H9 (cell line): ENCODE measurements around the gene PTPRN2. TPM values are rescaled to one million over a fixed set of nuclear protein-coding genes. Genes with fewer than 3 reads are reported as not detected.

Experiments used
- DNase-seq: peaks from one replicate; pipeline ENCODE4 v3.0.0-alpha.2; 2017
- H2AFZ ChIP-seq: one replicate; pipeline ENCODE4 v1.6.1; 2013; ENCODE audit warnings: mild to moderate bottlenecking, low read length, control low read depth, moderate library complexity
- H2AK5ac ChIP-seq: 2 replicates; pipeline ENCODE4 v1.6.1; 2013; ENCODE audit warnings: low read length, control low read depth, mixed read lengths; ENCODE audit not compliant: insufficient read length
- H2BK120ac ChIP-seq: one replicate; pipeline ENCODE4 v1.6.1; 2013; ENCODE audit warnings: low read depth, mild to moderate bottlenecking, low read length, control low read depth, inconsistent platforms; ENCODE audit not compliant: poor library complexity, severe bottlenecking
- H2BK12ac ChIP-seq: 2 replicates; pipeline ENCODE4 v1.6.1; 2013; ENCODE audit warnings: low read length, control low read depth, mixed read lengths, low read depth; ENCODE audit not compliant: insufficient read length
- H2BK15ac ChIP-seq: 2 replicates; pipeline ENCODE4 v1.6.1; 2013; ENCODE audit warnings: low read depth, low read length, control low read depth
- H2BK20ac ChIP-seq: one replicate; pipeline ENCODE4 v1.6.1; 2013; ENCODE audit warnings: low read depth, mild to moderate bottlenecking, low read length, control low read depth, inconsistent platforms; ENCODE audit not compliant: poor library complexity, severe bottlenecking
- H2BK5ac ChIP-seq: 2 replicates; pipeline ENCODE4 v1.6.1; 2013; ENCODE audit warnings: low read length, control low read depth, mixed read lengths; ENCODE audit not compliant: insufficient read length
- H3K14ac ChIP-seq: 2 replicates; pipeline ENCODE4 v1.6.1; 2013; ENCODE audit warnings: low read length, control low read depth; ENCODE audit not compliant: insufficient read depth
- H3K18ac ChIP-seq: 2 replicates; pipeline ENCODE4 v1.6.1; 2013; ENCODE audit warnings: low read depth, mild to moderate bottlenecking, mixed read lengths, low read length, control low read depth; ENCODE audit not compliant: insufficient read length
- H3K23ac ChIP-seq: 2 replicates; pipeline ENCODE4 v1.6.1; 2013; ENCODE audit warnings: low read length, control low read depth, mixed read lengths, low read depth; ENCODE audit not compliant: insufficient read length
- H3K23me2 ChIP-seq: 2 replicates; pipeline ENCODE4 v1.6.1; 2013; ENCODE audit warnings: low read depth, mild to moderate bottlenecking, mixed read lengths, low read length, control low read depth; ENCODE audit not compliant: insufficient read length, poor library complexity, severe bottlenecking
- H3K27ac ChIP-seq: 2 replicates; pipeline ENCODE4 v1.5.1; 2013; ENCODE audit warnings: low read length, control low read depth, mixed read lengths, low read depth; ENCODE audit not compliant: insufficient read length
- H3K27me3 ChIP-seq: 2 replicates; pipeline ENCODE4 v1.6.1; 2013; ENCODE audit warnings: low read length, control low read depth, inconsistent platforms; ENCODE audit not compliant: insufficient read depth
- H3K4ac ChIP-seq: 2 replicates; pipeline ENCODE4 v1.6.1; 2013; ENCODE audit warnings: low read depth, mild to moderate bottlenecking, control low read depth, inconsistent platforms, low read length, moderate library complexity
- H3K4me1 ChIP-seq: 2 replicates; pipeline ENCODE4 v1.6.1; 2013; ENCODE audit warnings: low read length, control low read depth, inconsistent platforms; ENCODE audit not compliant: insufficient read depth
- H3K4me2 ChIP-seq: 2 replicates; pipeline ENCODE4 v1.6.1; 2013; ENCODE audit warnings: low read length, control low read depth, mixed read lengths; ENCODE audit not compliant: insufficient read length, insufficient read depth
- H3K56ac ChIP-seq: 2 replicates; pipeline ENCODE4 v1.6.1; 2013; ENCODE audit warnings: low read depth, mild to moderate bottlenecking, mixed read lengths, low read length, control low read depth; ENCODE audit not compliant: insufficient read length
- H3K79me1 ChIP-seq: 2 replicates; pipeline ENCODE4 v1.6.1; 2013; ENCODE audit warnings: low read depth, mild to moderate bottlenecking, moderate library complexity, low read length, control low read depth, inconsistent platforms; ENCODE audit not compliant: insufficient read depth, poor library complexity, severe bottlenecking
- H3K79me2 ChIP-seq: 2 replicates; pipeline ENCODE4 v1.6.1; 2013; ENCODE audit warnings: low read length, control low read depth, inconsistent platforms; ENCODE audit not compliant: insufficient read depth
- H3K9ac ChIP-seq: 2 replicates; pipeline ENCODE4 v1.6.1; 2013; ENCODE audit warnings: low read length, control low read depth, mixed read lengths; ENCODE audit not compliant: insufficient read length; ENCODE audit errors: extremely low read depth
- H3K9me3 ChIP-seq: one replicate; pipeline ENCODE4 v1.6.1; 2013; ENCODE audit warnings: low read depth, low read length, inconsistent platforms; ENCODE audit not compliant: control insufficient read depth
- H3T11ph ChIP-seq: one replicate; pipeline ENCODE4 v1.6.1; 2013; ENCODE audit warnings: mild to moderate bottlenecking, low read length, control low read depth, inconsistent platforms
- H4K20me1 ChIP-seq: one replicate; pipeline ENCODE4 v1.6.1; 2013; ENCODE audit not compliant: control insufficient read depth, insufficient read length, insufficient read depth
- H4K5ac ChIP-seq: 2 replicates; pipeline ENCODE4 v1.6.1; 2013; ENCODE audit warnings: low read depth, mild to moderate bottlenecking, mixed read lengths, low read length, control low read depth; ENCODE audit not compliant: insufficient read length
- H4K8ac ChIP-seq: replicated peaks from 2 replicates; pipeline ENCODE4 v1.6.1; 2013; ENCODE audit warnings: low read length, control low read depth, mixed read lengths, low read depth; ENCODE audit not compliant: insufficient read length
- H4K91ac ChIP-seq: 2 replicates; pipeline ENCODE4 v1.6.1; 2013; ENCODE audit warnings: low read depth, mild to moderate bottlenecking, moderate library complexity, mixed read lengths, low read length, control low read depth; ENCODE audit not compliant: insufficient read length
- H3K27ac Mint-ChIP-seq, 3 experiments: 2 replicates in 2 of 3; 3 replicates in 1 of 3; pipeline ENCODE4 v1.8.0; 2020 to 2021; ENCODE audit warnings: mixed read lengths in 3 of 3, mild to moderate bottlenecking in 1 of 3, moderate library complexity in 1 of 3
- H3K27me3 Mint-ChIP-seq: 2 replicates; pipeline ENCODE4 v1.8.0; 2021; ENCODE audit warnings: low read depth, mild to moderate bottlenecking, moderate library complexity, mixed read lengths
- H3K36me3 Mint-ChIP-seq, 3 experiments: 2 replicates in 2 of 3; 3 replicates in 1 of 3; pipeline ENCODE4 v1.8.0; 2020 to 2021; ENCODE audit warnings: low read depth in 3 of 3, mixed read lengths in 3 of 3; ENCODE audit not compliant: insufficient read depth in 1 of 3
- H3K4me1 Mint-ChIP-seq, 2 experiments: 2 replicates each; pipeline ENCODE4 v1.8.0; 2020; ENCODE audit warnings: mixed read lengths in 2 of 2
- H3K4me3 Mint-ChIP-seq, 2 experiments: 2 replicates in 1 of 2; 3 replicates in 1 of 2; pipeline ENCODE4 v1.8.0; 2020 to 2021; ENCODE audit warnings: mild to moderate bottlenecking in 2 of 2, mixed read lengths in 2 of 2, moderate library complexity in 1 of 2
- H3K9me3 Mint-ChIP-seq, 2 experiments: 2 replicates in 1 of 2; 3 replicates in 1 of 2; pipeline ENCODE4 v1.8.0; 2020; ENCODE audit warnings: mild to moderate bottlenecking in 2 of 2, mixed read lengths in 2 of 2, moderate library complexity in 1 of 2
- WGBS: extraction: QIAGEN DNeasy Blood & Tissue Kit; methylation state at CpG from one replicate; pipeline ENCODE4 v1.1.7; 2013; ENCODE audit warnings: missing lambda C conversion rate, low lambda C conversion rate, mixed read lengths; ENCODE audit not compliant: insufficient read length; ENCODE audit errors: extremely low coverage; 5-methylcytosine and 5-hydroxymethylcytosine counted together
- total RNA-seq: library from RNA; stranded (reverse); gene quantifications from 2 replicates; pipeline ENCODE4 v1.2.1, GENCODE V29; 2021
- TF ChIP-seq, protein P1 (sequence below): fragments of 200-600 bp; sonication (generic); conservative IDR thresholded peaks from 3 replicates; pipeline ENCODE4 v1.8.0; 2021; ENCODE audit warnings: antibody characterized with exemption, mild to moderate bottlenecking

Gene PTPRN2
- total RNA-seq, 1 experiment from 2014 or later = 5.2 TPM

GRCh38 chr7:157784041-157784835 lies 803.4 kb downstream of the PTPRN2 start:
- H4K91ac ChIP-seq = no peak overlapping the region
- Mint-ChIP-seq H3K36me3 (no peaks in the 10 kb centered on the region; a peak in 1 of 7 replicates), H3K9me3 (no peaks in the 10 kb centered on the region), H3K4me3 (no peak overlapping the region), H3K27me3 (peaks cover 4% of the 10 kb centered on the region), H3K27ac (no peak overlapping the region), H3K4me1 (no peaks in the 10 kb centered on the region)
- no peak overlapping the region for H2BK20ac ChIP-seq
- H4K5ac ChIP-seq = no peak overlapping the region
- no peak overlapping the region for H3T11ph ChIP-seq
- H3K79me2 ChIP-seq = no peaks in the 10 kb centered on the region
- H2BK5ac ChIP-seq = no peak overlapping the region
- no peak overlapping the region for H3K27ac ChIP-seq
- peaks cover 4% of the 10 kb centered on the region for H3K23me2 ChIP-seq
- WGBS = no CpG with 5 or more reads among the region's 27 CpGs
- no peak overlapping the region for H2BK15ac ChIP-seq
- no peaks in the 10 kb centered on the region for H3K27me3 ChIP-seq
- H3K18ac ChIP-seq = no peak overlapping the region
- no peaks in the 10 kb centered on the region for H3K79me1 ChIP-seq
- no peak overlapping the region for H3K4me2 ChIP-seq
- H3K4me1 ChIP-seq = no peaks in the 10 kb centered on the region
- H2BK120ac ChIP-seq = no peak overlapping the region
- no peak overlapping the region for H3K9ac ChIP-seq
- H3K23ac ChIP-seq = no peak overlapping the region
- no peak for DNase-seq
- H3K14ac ChIP-seq = no peak overlapping the region; the same call in 1 of the 2 replicates
- no peak overlapping the region for H2AK5ac ChIP-seq
- H3K9me3 ChIP-seq = no peaks in the 10 kb centered on the region
- no peak overlapping the region for H3K56ac ChIP-seq
- H2BK12ac ChIP-seq = no peak overlapping the region
- TF ChIP-seq, protein P1, sequence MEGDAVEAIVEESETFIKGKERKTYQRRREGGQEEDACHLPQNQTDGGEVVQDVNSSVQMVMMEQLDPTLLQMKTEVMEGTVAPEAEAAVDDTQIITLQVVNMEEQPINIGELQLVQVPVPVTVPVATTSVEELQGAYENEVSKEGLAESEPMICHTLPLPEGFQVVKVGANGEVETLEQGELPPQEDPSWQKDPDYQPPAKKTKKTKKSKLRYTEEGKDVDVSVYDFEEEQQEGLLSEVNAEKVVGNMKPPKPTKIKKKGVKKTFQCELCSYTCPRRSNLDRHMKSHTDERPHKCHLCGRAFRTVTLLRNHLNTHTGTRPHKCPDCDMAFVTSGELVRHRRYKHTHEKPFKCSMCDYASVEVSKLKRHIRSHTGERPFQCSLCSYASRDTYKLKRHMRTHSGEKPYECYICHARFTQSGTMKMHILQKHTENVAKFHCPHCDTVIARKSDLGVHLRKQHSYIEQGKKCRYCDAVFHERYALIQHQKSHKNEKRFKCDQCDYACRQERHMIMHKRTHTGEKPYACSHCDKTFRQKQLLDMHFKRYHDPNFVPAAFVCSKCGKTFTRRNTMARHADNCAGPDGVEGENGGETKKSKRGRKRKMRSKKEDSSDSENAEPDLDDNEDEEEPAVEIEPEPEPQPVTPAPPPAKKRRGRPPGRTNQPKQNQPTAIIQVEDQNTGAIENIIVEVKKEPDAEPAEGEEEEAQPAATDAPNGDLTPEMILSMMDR = no peak
- H3K4ac ChIP-seq = no peak overlapping the region
- no peak overlapping the region for H2AFZ ChIP-seq
- H4K20me1 ChIP-seq = peaks cover 3% of the 10 kb centered on the region
- no peak overlapping the region for H4K8ac ChIP-seq
